ENCODE results near the gene CSNK2A3. TPM values are rescaled to one million over a fixed set of nuclear protein-coding genes. Genes with fewer than 3 reads are reported as not detected.
"Not testable (repeated sequence)": the region's sequence is repeated elsewhere in the genome, so short reads cannot be mapped to it uniquely, and the experiment has no call there.

The CSNK2A3 gene
- polyA plus RNA-seq, 1 donor: 2.8 TPM

GRCh38 chr11:11363674-11364073 lies 10.6 kb upstream of the CSNK2A3 start:
- Histone ChIP-seq H3K9me3 (ENCODE audit: control insufficient read depth, low read depth, low read length) (no peaks in the 10 kb centered on the region), H3K4me3 (ENCODE audit: low read length) (no peak overlapping the region), H3K4me1 (ENCODE audit: control insufficient read depth, insufficient read depth, low read length) (no peaks in the 10 kb centered on the region), H3K27ac (ENCODE audit: low read length) (no peak overlapping the region), H3K36me3 (ENCODE audit: control insufficient read depth, insufficient read depth, low read length) (no peaks in the 10 kb centered on the region), H3K27me3 (ENCODE audit: control insufficient read depth, insufficient read depth, low read length) (peaks cover 2% of the 10 kb centered on the region)
- no peak for DNase-seq

GRCh38 chr11:11359611-11360010 lies 6.6 kb upstream of the CSNK2A3 start:
- Histone ChIP-seq H3K27me3 (ENCODE audit: control insufficient read depth, insufficient read depth, low read length) (peaks cover 8% of the 10 kb centered on the region), H3K27ac (ENCODE audit: low read length) (no peak overlapping the region), H3K36me3 (ENCODE audit: control insufficient read depth, insufficient read depth, low read length) (no peaks in the 10 kb centered on the region), H3K4me1 (ENCODE audit: control insufficient read depth, insufficient read depth, low read length) (no peaks in the 10 kb centered on the region), H3K9me3 (ENCODE audit: control insufficient read depth, low read depth, low read length) (no peaks in the 10 kb centered on the region), H3K4me3 (ENCODE audit: low read length) (no peak overlapping the region)
- 80% methylated on average over 1 of the region's 3 CpGs for WGBS (ENCODE audit: insufficient coverage, low lambda C conversion rate)
- DNase-seq: no peak

GRCh38 chr11:11356842-11357241 lies 3.8 kb upstream of the CSNK2A3 start:
- H3K4me3 ChIP-seq (ENCODE audit: low read length): no peak overlapping the region
- peaks cover 6% of the 10 kb centered on the region for H3K27me3 ChIP-seq (ENCODE audit: control insufficient read depth, insufficient read depth, low read length)
- no peaks in the 10 kb centered on the region for H3K9me3 ChIP-seq (ENCODE audit: control insufficient read depth, low read depth, low read length)
- WGBS (ENCODE audit: insufficient coverage, low lambda C conversion rate): 31% methylated on average over 2 of the region's 9 CpGs
- H3K27ac ChIP-seq (ENCODE audit: low read length): no peak overlapping the region
- no peaks in the 10 kb centered on the region for H3K36me3 ChIP-seq (ENCODE audit: control insufficient read depth, insufficient read depth, low read length)
- no peak for DNase-seq
- no peaks in the 10 kb centered on the region for H3K4me1 ChIP-seq (ENCODE audit: control insufficient read depth, insufficient read depth, low read length)

DNA sequence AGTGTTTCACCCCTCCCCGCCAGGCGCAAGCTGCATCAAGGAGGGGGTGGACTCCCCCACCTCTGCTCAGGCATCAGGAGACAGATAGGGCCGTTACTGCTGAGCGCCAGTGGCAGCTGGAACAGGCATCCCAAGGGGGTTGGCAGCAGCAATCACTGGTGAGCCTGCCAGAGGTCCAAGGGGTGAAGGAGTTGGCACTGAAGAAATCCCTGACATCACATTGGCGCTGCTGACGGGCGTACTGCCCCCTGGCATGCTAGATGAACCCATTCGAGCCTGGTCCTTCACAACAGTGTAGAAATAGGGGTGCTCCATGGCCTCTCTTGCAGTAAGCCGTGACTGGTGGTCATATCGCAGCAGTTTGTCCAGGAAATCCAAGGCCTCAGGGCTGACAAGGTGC lies 1.2 kb downstream of the CSNK2A3 start:
- WGBS (ENCODE audit: insufficient coverage, low lambda C conversion rate): no CpG with 5 or more reads among the region's 10 CpGs
- not testable (repeated sequence) for H3K27me3 ChIP-seq (ENCODE audit: control insufficient read depth, insufficient read depth, low read length); H3K4me3 ChIP-seq (ENCODE audit: low read length); H3K36me3 ChIP-seq (ENCODE audit: control insufficient read depth, insufficient read depth, low read length); H3K9me3 ChIP-seq (ENCODE audit: control insufficient read depth, low read depth, low read length); H3K27ac ChIP-seq (ENCODE audit: low read length); DNase-seq; H3K4me1 ChIP-seq (ENCODE audit: control insufficient read depth, insufficient read depth, low read length)

- no peaks in the 10 kb centered on the region for H3K4me1 ChIP-seq (ENCODE audit: control insufficient read depth, insufficient read depth, low read length)
- H3K36me3 ChIP-seq (ENCODE audit: control insufficient read depth, insufficient read depth, low read length): no peaks in the 10 kb centered on the region
- H3K27me3 ChIP-seq (ENCODE audit: control insufficient read depth, insufficient read depth, low read length): peaks cover 2% of the 10 kb centered on the region
- no peak overlapping the region for H3K27ac ChIP-seq (ENCODE audit: low read length)
- no peak for DNase-seq
- WGBS (ENCODE audit: insufficient coverage, low lambda C conversion rate): no CpG with 5 or more reads among the region's 4 CpGs
- no peaks in the 10 kb centered on the region for H3K9me3 ChIP-seq (ENCODE audit: control insufficient read depth, low read depth, low read length)
- H3K4me3 ChIP-seq (ENCODE audit: low read length): no peak overlapping the region
These were observed 1.9 kb downstream of the CSNK2A3 start for GRCh38 chr11:11351042-11351586.

- no CpG with 5 or more reads among the region's 1 CpG for WGBS (ENCODE audit: insufficient coverage, low lambda C conversion rate)
- Histone ChIP-seq H3K9me3 (ENCODE audit: control insufficient read depth, low read depth, low read length) (no peaks in the 10 kb centered on the region), H3K27ac (ENCODE audit: low read length) (no peak overlapping the region), H3K4me1 (ENCODE audit: control insufficient read depth, insufficient read depth, low read length) (no peaks in the 10 kb centered on the region), H3K27me3 (ENCODE audit: control insufficient read depth, insufficient read depth, low read length) (no peaks in the 10 kb centered on the region), H3K36me3 (ENCODE audit: control insufficient read depth, insufficient read depth, low read length) (no peaks in the 10 kb centered on the region), H3K4me3 (ENCODE audit: low read length) (no peak overlapping the region)
- DNase-seq: peak; percentile 21 to 27
These were observed 3.1 kb downstream of the CSNK2A3 start for GRCh38 chr11:11349870-11350337.

DNA sequence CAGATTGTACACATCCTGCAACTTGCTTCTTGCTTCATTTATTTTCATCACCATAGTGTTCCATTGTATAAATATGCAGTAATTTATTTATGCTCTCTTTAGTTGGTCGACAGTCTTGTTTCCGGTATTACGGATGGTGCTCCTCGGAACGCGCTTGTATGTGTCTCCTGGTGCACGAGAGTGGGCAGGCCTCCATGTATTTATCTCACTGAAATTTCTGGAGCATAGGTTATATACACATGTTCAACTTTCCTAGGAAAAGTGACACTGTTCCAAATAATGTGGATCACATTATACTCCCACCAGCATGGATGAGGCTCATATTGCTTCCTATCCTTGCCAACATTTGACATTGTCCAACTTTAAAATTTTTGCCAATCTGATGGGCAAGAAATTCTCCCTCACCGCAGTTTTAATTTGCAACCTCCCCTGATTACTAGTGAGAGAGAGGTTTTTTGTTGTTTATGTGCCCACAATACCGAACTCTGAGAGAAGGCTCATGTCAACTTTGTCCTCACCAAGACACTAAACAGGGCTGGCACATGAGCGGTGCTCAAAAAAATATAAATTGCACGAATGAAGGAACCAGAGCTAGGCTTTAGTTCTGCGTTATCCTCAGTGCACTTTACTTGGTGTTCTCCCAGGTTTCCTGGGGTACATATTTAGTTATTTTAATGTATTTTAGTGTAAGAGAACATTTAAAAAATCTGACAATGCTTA lies 3.8 kb downstream of the CSNK2A3 start:
- 80% methylated on average over 2 of the region's 12 CpGs for WGBS (ENCODE audit: insufficient coverage, low lambda C conversion rate)

GRCh38 chr11:11348303-11348702 lies 4.7 kb downstream of the CSNK2A3 start:
- no peak overlapping the region for H3K27ac ChIP-seq (ENCODE audit: low read length)
- H3K4me3 ChIP-seq (ENCODE audit: low read length): no peak overlapping the region
- no peaks in the 10 kb centered on the region for H3K36me3 ChIP-seq (ENCODE audit: control insufficient read depth, insufficient read depth, low read length)
- H3K4me1 ChIP-seq (ENCODE audit: control insufficient read depth, insufficient read depth, low read length): no peaks in the 10 kb centered on the region
- DNase-seq: no peak
- WGBS (ENCODE audit: insufficient coverage, low lambda C conversion rate): no CpG with 5 or more reads among the region's 5 CpGs
- no peaks in the 10 kb centered on the region for H3K27me3 ChIP-seq (ENCODE audit: control insufficient read depth, insufficient read depth, low read length)
- no peaks in the 10 kb centered on the region for H3K9me3 ChIP-seq (ENCODE audit: control insufficient read depth, low read depth, low read length)

More for the DNA sequence above, 3.8 kb downstream of the CSNK2A3 start:
- H3K4me1 ChIP-seq (ENCODE audit: control insufficient read depth, insufficient read depth, low read length): no peaks in the 10 kb centered on the region
- peak in 1 of 2 donors; percentile 8 for DNase-seq
- H3K27ac ChIP-seq (ENCODE audit: low read length): no peak overlapping the region
- no peak overlapping the region for H3K4me3 ChIP-seq (ENCODE audit: low read length)
- no peaks in the 10 kb centered on the region for H3K9me3 ChIP-seq (ENCODE audit: control insufficient read depth, low read depth, low read length)
- H3K27me3 ChIP-seq (ENCODE audit: control insufficient read depth, insufficient read depth, low read length): no peaks in the 10 kb centered on the region
- H3K36me3 ChIP-seq (ENCODE audit: control insufficient read depth, insufficient read depth, low read length): no peaks in the 10 kb centered on the region

DNA sequence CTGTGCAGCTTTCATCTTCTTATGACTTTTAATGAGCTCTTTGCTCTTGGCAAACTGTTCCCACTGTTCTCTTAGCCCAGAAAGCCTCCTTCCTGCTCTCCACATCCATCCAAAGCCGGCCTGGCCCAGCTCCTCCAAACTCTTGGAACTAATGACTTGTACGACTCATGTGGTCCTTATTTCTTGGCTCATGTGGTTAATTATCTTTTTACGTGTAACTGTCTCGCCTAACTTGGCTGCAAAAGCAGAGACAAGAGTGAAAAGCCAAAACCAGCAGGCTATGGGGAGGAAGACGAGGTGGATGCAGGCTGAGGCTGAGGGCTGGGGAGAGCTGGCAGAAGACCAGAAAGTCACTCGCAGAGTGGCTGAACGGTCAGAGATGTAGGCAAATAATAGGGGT lies 5.5 kb downstream of the CSNK2A3 start:
- Histone ChIP-seq H3K27me3 (ENCODE audit: control insufficient read depth, insufficient read depth, low read length) (no peaks in the 10 kb centered on the region), H3K27ac (ENCODE audit: low read length) (no peak overlapping the region), H3K9me3 (ENCODE audit: control insufficient read depth, low read depth, low read length) (no peaks in the 10 kb centered on the region), H3K4me1 (ENCODE audit: control insufficient read depth, insufficient read depth, low read length) (no peaks in the 10 kb centered on the region), H3K4me3 (ENCODE audit: low read length) (no peak overlapping the region), H3K36me3 (ENCODE audit: control insufficient read depth, insufficient read depth, low read length) (no peaks in the 10 kb centered on the region)
- peak in 1 of 2 donors; percentile 21 for DNase-seq
- 82% methylated on average over 3 of the region's 7 CpGs for WGBS (ENCODE audit: insufficient coverage, low lambda C conversion rate)

DNA sequence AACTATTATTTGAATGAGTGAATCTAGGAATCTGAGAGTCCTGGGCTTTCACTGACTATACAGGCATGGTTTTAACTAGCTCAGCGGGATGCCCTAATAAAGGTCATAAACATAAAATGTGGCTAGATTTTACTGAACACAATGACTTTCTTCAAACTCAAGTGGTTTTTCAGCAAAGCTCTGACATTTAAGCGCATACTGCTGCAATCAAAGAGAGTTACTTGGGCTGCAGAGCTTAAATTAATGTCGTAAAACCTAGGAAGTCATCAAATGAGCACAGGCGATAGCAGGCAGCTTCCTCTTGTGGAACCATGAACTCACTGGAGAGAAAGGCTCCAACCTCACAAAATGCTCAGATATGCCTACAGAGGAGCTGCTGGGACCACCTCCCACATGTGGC lies 6.7 kb downstream of the CSNK2A3 start:
- Histone ChIP-seq H3K36me3 (ENCODE audit: control insufficient read depth, insufficient read depth, low read length) (no peaks in the 10 kb centered on the region), H3K27ac (ENCODE audit: low read length) (no peak overlapping the region), H3K27me3 (ENCODE audit: control insufficient read depth, insufficient read depth, low read length) (no peaks in the 10 kb centered on the region), H3K4me3 (ENCODE audit: low read length) (no peak overlapping the region), H3K4me1 (ENCODE audit: control insufficient read depth, insufficient read depth, low read length) (no peaks in the 10 kb centered on the region), H3K9me3 (ENCODE audit: control insufficient read depth, low read depth, low read length) (no peaks in the 10 kb centered on the region)
- DNase-seq: no peak
- WGBS (ENCODE audit: insufficient coverage, low lambda C conversion rate): no CpG with 5 or more reads among the region's 4 CpGs

GRCh38 chr11:11345099-11345498 lies 8.0 kb downstream of the CSNK2A3 start:
- Histone ChIP-seq H3K36me3 (ENCODE audit: control insufficient read depth, insufficient read depth, low read length) (no peaks in the 10 kb centered on the region), H3K27me3 (ENCODE audit: control insufficient read depth, insufficient read depth, low read length) (no peaks in the 10 kb centered on the region), H3K4me3 (ENCODE audit: low read length) (no peak overlapping the region), H3K27ac (ENCODE audit: low read length) (no peak overlapping the region), H3K9me3 (ENCODE audit: control insufficient read depth, low read depth, low read length) (no peaks in the 10 kb centered on the region), H3K4me1 (ENCODE audit: control insufficient read depth, insufficient read depth, low read length) (no peaks in the 10 kb centered on the region)
- WGBS (ENCODE audit: insufficient coverage, low lambda C conversion rate): no CpG with 5 or more reads among the region's 1 CpG
- DNase-seq: no peak
